GM12892 (cell line): ENCODE results near the gene TRIM32.

Experiments
- POLR2A ChIP-seq: IDR thresholded peaks from 2 replicates; pipeline ENCODE4 v1.6.1; 2011; ENCODE audit warnings: low read depth, low read length, control low read depth
- POLR2AphosphoS5 ChIP-seq: IDR thresholded peaks from 2 replicates; pipeline ENCODE4 v1.6.1; 2011; ENCODE audit warnings: low read depth, low read length, control low read depth

DNA sequence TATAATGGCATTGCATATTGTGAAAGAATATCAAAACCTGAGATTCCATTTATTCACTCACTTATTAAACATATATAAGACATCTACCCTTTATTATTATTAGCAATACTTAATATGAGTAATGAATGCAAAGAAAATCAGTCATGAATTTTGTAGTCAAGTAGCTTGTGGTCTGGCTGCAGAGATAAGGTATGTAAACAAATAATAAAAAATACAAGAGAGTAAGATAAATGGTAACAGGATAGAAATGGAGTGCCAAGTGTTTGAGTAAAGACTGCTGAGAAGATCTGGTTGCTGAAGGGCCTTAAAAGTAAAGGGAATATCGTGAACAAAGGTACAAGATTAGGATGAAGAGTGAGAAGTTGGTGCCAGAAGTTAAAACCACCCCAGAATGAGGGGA, 18.4 kb downstream of the TRIM32 start:
- TF ChIP-seq POLR2AphosphoS5 (no peak), POLR2A (no peak)
